Left ventricle myocardium superior (tissue), 1 donor: ENCODE measurements around the gene E4F1. TPM values are rescaled to one million over a fixed set of nuclear protein-coding genes. Genes with fewer than 3 reads are reported as not detected.
"Not testable (repeated sequence)": the region's sequence is repeated elsewhere in the genome, so short reads cannot be mapped to it uniquely, and the experiment has no call there.

ENCODE experiments used
- ATAC-seq: fragments of 200-7000 bp; cut with Tn5 transposase; one replicate; pipeline ENCODE4 v1.9.1; 2020; ENCODE audit warnings: mild to moderate bottlenecking, moderate library complexity
- DNase-seq: peaks from one replicate; pipeline ENCODE4 v3.0.0-alpha.2; 2020
- intact Hi-C: fragments of 100-400 bp; cut with micrococcal nuclease; formaldehyde crosslinking; loops from one replicate; pipeline ENCODE4 v1.11.0; 2022
- total RNA-seq: library from RNA; stranded (reverse); fragmentation: NEBNext Ultra II Directional; extraction: Animal tissue kit (Norgen Biotek cat#: 25700); gene quantifications from one replicate; pipeline ENCODE4 v1.2.1, GENCODE V29; 2021
- donor health status: DM: no; HTN: yes; CAD: no; lungs with severe emphysema.

Gene E4F1
- total RNA-seq, 1 donor from 2014 or later = 14.2 TPM

GRCh38 chr16:2203119-2203688 lies 20.2 kb upstream of the E4F1 start:
- intact Hi-C loops, DNase-seq, ATAC-seq: not testable (repeated sequence)

DNA sequence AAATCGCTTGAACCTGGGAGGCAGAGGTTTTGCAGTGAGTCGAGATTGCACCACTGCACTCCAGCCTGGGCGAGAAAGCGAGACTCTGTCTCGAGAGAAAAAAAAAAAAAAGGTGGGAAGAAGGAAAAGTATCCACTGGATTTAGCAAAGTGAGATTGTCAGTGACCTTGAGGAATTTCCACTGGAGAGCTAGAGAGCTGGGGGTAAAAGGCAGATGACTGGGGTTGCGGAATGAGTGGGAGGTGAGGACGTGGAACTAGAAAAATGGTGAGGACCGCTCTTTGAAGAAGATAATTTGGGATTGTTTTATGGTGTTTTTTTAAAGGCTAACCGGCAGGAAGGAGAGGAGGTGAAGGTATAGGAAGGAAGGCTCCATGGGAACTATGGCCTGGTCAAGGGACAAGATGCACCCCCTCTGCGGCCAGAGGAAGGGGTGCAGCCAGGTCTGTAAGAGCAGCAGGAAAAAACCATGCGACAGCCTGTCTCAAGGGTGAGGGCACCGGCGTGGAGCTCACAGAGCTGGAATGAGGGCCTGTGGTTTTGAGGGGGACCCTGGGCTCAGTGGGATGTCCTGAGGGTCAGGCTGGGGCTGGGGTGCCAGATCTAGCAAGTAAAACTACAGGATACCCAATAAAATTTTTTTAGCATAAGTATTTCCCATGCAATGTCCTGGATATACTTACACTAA lies 18.8 kb upstream of the E4F1 start:
- intact Hi-C loops = no loop called here
- DNase-seq (no peak), ATAC-seq (no peak)

DNA sequence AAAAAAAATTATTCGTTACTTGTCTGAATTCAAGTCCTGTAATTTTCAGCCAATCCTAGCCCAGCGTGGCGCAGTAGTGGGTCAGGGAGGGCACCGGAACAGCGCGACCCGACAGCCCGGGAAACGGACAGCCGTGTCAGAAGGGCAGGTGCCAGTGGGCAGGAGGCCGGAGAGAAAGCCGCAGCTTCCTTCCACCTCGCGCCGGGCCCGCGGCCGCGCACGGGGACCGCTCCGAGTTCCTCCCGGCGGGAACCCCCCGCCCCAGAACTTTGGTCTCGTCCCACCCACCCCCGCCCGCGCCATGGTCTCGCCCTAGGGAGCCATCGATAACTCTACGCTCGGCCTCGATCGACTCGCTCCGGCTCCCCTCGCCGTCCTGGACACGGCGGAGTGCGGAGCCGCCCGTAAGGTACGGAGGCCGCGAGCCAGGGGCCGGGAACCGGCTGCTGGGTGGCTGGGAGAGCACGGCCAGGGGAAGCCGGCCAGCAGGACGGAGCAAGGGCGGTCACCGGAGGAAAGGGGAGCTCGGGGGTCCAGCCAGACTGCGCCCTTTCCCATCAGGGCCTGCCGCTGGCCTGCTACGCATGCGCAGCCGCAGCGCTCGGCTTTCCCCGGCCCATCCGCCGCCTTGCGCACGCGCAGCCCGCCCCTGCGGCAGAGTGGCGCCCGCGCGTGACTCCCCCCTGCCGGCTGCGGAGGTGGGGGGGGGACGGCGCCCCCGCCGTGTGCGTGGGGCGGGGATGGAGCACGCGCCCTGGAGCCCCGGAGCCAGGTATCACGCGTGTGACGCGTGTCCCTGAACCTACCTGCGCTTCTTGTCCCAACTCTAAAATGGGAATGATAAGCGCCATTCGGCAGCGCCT lies 18.1 kb upstream of the E4F1 start, which contains the start of gene MLST8:
Gene MLST8 (plus strand): TSS at position 351 of the 863 bp plus-strand sequence. CDS start 632 bp downstream, outside the sequence.
- ATAC-seq (peak; percentile 88), DNase-seq (peak; percentile 95)
- intact Hi-C loops = no loop called here

GRCh38 chr16:2205967-2206313 lies 17.5 kb upstream of the E4F1 start:
- intact Hi-C loops = no loop called here
- DNase-seq = peak; percentile 50
- peak; percentile 17 for ATAC-seq

- DNase-seq (no peak), ATAC-seq (no peak)
- intact Hi-C loops = no loop called here
Measured at GRCh38 chr16:2206420-2206779, 17.0 kb upstream of the E4F1 start.

DNA sequence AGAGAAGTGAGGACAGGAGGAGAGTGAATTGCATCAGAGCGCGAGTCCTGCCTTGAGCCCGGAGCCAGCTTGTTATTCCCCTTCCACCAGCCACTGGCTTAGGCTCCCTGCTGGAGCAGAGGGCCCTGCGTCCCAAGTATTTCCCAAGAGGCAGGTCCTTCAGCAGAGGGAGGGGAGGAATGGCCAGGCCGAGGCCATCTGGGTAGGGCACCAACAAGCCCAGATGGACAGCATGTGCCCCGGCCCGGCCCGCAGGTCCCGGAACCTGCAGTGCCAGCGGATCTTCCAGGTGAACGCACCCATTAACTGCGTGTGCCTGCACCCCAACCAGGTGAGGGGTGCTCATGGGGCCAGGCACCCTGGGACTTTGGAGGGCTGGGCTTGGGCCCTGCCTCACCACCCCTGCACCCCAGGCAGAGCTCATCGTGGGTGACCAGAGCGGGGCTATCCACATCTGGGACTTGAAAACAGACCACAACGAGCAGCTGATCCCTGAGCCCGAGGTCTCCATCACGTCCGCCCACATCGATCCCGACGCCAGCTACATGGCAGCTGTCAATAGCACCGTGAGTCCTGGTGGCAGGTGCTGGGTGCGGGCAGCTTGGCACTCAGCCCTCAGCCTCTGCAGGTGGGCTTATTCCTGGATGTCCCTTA lies 16.5 kb upstream of the E4F1 start:
- DNase-seq (no peak), ATAC-seq (no peak)
- intact Hi-C loops = no loop called here

DNA sequence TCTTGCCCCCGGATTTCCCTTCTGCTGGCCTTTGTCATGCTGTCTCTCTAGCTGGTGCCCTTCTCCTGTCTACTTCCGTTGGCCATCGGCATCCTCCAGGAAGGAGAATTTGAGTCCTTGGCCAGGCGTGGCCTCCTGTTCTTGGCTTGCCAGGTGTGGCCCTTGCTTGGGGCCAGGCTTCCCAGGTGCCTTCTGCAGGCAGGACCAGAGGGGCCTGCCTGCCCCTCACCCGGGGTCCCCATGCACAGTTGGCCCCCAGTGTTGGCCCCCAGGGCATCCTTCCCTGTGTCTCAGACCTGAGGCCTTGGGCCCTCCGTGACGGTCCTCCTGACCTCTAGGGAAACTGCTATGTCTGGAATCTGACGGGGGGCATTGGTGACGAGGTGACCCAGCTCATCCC lies 15.5 kb upstream of the E4F1 start:
- intact Hi-C loops = no loop called here
- DNase-seq = no peak
- ATAC-seq = no peak

DNA sequence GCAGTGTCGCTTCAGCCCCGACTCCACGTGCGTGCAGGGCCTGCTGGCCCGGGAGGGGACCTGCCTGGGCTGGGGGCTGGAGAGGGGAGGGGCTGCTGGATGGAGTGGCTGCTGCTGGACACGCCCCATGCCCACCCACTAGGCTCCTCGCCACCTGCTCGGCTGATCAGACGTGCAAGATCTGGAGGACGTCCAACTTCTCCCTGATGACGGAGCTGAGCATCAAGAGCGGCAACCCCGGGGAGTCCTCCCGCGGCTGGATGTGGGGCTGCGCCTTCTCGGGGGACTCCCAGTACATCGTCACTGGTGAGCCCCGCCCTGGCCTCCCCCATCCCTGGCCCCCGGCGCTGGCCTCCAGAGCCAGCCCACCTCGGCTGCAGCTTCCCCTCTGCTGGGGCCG lies 15.1 kb upstream of the E4F1 start:
- ATAC-seq = no peak
- intact Hi-C loops = no loop called here
- DNase-seq = no peak

DNA sequence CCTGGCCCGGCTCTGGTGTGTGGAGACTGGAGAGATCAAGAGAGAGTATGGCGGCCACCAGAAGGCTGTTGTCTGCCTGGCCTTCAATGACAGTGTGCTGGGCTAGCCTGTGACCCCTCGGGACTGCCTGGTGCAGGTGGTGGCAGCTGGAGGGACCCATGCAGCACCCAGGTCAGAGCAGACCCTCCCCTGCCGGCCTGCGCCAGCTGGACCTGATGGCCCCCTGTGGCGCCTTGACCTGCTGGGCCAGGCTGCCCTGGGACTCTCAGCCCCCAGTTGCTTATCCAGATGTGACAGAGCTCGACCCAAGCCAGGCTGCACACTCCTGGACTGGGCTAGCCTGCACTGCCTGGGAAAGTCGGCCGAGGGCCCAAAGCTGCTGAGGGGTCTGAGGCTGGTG lies 14.6 kb upstream of the E4F1 start:
- DNase-seq = no peak
- intact Hi-C loops = no loop called here
- no peak for ATAC-seq

- intact Hi-C loops = no loop called here
- ATAC-seq = no peak
- DNase-seq = no peak
Measured at GRCh38 chr16:2209258-2210008, 14.0 kb upstream of the E4F1 start.

DNA sequence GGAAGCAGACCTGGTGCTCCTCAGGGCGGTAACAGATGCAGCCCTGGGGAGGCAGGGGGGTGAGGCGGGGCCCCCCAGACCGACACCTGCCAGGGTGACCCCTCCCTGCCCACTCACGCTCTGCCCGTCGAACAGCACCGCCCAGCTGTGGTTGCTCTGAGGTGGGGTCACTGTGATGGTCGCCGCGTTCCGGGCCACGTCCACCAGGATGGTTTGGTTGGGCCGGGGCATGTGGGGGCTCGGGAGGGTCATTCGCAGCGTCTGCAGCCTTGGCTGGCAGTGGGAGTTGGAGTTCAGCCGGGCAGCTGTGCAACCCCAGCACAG lies 13.4 kb upstream of the E4F1 start:
- DNase-seq (no peak), ATAC-seq (no peak)
- intact Hi-C loops = no loop called here

GRCh38 chr16:2210386-2211365 lies 12.7 kb upstream of the E4F1 start, which contains the start of gene BRICD5:
Gene BRICD5, minus strand, starts transcription at chr16:2210863. Its CDS starts 30 bp downstream, at chr16:2210833.
- intact Hi-C loops = no loop called here
- ATAC-seq = no peak
- no peak for DNase-seq

DNA sequence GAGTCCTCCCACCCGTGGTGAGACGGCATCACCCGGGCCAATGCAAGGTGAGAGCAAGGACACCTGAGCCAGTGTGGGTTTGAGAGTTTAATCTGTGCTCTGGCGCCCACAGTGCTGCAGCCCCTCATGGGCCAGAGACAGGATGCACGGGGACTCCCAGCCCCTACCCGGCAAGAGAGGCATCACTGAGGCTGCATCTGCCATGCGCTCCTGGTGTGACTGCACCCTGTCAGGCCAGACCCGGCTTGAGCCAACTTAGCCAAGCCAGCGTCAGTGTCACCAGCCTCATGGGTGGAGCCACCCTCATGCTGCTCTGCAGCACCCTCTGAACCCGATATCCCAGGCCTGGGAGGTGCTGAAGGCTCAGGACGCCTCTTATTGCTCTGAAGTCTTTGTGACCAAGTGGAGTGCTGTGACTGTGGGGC lies 11.5 kb upstream of the E4F1 start:
- peak; percentile 0 for ATAC-seq
- intact Hi-C loops = no loop called here
- DNase-seq = no peak

GRCh38 chr16:2212362-2213324 lies 10.7 kb upstream of the E4F1 start:
- intact Hi-C loops = no loop called here
- DNase-seq = peak; percentile 83
- peak; percentile 50 for ATAC-seq

- no peak for DNase-seq
- no peak for ATAC-seq
- intact Hi-C loops = no loop called here
Measured at GRCh38 chr16:2213817-2214718, 9.3 kb upstream of the E4F1 start.

- no peak for DNase-seq
- intact Hi-C loops = no loop called here
- peak; percentile 84 for ATAC-seq
Measured at GRCh38 chr16:2214719-2214968, 8.7 kb upstream of the E4F1 start, which contains the start of gene PGP. Gene PGP, minus strand, starts transcription at chr16:2214840. Its CDS starts 63 bp downstream, at chr16:2214777.
